NCI-H146 treated with DMSO at 0.1 percent for 48 hours (cell line): ENCODE results near the gene STX8.
"Not testable (repeated sequence)": the region's sequence is repeated elsewhere in the genome, so short reads cannot be mapped to it uniquely, and the experiment has no call there.

ENCODE experiments used
- DNase-seq: peaks from one replicate; lab custom pipeline; 2025; ENCODE audit not compliant: unreplicated experiment; lab: John Stamatoyannopoulos, UW

Gene STX8

DNA sequence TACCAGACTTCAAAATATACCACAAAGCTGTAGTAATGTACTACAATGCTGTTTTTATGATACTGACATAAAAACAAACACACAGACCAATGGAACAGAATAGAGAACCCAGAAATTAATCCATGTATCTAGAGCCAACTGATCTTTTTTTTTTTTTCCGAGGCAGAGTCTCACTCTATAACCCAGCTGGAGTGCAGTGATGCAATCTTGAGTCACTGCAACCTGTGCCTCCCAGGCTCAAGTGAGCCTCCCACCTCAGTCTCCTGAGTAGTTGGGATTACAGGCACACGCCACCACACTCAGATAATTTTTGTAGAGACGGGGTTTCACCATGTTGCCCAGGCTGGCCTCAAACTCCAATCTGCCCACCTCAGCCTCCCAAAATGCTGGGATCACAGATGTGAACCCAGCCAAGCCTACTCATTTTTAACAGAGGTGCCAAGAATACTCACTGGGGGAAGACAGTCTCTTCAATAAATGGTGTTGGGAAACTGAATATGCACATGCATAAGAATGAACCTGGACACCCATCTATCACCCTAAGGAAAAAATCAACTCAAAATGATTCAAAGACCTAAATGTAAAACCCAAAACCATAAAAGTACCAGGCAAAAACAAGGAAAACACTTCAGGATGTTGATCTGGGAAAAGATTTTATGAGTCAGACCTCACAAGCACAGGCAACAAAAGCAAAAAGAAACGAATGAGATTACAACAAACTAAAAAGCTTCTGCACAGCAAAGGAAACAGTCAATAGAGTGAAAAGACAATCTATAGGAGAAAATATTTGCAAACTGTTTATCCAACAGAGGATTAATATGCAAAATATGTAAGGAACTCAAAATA is 63.1 kb downstream of the STX8 start:
- no peak for DNase-seq

DNA sequence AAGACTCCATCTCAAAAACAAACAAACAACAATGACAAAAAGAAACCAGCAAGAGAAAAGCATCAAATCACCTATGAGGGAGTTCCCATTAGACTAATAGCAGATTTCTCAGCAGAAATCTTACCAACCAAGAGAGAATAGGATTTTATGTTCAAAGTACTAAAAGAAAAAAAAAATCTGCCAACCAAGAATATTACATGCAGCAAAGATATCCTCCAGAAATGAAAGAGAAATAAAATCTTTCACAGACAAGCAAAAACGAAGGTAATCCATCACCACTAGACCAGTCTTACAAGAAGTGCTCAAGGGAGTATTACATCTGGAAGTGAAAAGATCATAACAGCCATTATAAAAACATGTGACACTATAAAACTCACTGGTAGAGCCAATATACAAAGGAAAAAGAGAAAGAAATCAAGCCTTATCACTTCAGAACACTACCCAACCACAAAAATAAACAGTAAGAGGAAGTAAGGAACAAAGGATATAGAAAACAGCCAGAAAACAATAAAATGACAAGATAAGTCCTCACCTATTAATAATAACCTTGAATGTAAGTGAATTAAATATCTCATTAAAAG is 66.3 kb downstream of the STX8 start:
- no peak for DNase-seq

DNA sequence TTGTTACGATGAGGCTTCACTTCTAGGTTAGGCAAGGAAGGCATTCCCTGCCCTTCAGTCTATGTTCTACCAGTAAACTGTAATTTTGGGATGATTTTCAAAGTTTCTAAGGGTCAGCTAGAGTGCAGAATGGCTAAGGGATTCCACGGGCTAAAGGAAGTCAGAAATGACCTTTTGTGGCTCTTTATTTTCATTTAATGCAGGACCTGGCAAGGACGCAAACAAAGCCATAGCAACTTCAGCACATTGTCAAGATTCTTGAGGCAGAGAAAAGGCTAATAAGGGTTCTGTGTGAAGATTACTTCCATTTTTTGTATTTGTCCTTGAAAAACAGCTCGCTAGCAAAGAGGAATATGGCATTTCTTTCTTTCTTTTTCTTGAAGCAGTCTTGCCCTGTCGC is 76.6 kb downstream of the STX8 start:
- no peak for DNase-seq

DNA sequence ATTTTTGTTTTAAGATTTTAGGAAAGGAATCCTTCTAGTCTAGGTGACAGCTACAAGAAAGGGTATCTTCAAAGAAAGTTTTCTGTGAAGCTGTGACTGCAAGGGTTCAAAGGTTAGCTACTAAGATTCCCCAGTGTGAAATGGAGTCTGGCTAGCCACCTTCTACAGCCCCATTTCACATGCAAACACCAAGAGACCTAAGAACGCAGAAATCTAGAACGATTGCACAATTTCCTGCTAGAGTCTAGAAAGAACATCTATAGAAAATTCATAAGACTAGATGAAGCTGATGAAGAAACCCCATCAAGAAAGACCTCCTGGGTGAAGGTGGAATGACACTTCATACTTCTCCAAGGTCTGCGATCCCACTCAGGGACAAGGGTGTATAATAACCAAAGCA is 77.1 kb downstream of the STX8 start:
- DNase-seq: no peak

DNA sequence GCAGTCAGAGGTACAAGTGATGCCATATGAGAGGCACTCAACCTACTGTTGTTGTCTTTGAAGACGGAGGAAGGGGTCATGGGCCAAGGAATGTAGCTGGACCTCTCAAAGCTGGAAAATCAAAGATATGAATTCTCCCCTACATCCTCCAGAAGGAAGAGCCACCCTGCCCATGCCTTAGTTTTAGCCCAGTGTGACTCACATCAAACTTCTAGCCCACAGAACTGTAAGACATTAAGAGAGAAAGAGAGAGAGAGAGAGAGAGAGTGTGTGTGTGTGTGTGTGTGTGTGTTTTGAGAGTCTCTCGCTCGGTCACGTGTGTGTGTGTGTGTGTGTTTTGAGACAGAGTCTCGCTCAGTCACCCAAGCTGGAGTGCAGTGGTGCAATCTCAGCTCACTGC is 87.1 kb downstream of the STX8 start:
- no peak for DNase-seq

DNA sequence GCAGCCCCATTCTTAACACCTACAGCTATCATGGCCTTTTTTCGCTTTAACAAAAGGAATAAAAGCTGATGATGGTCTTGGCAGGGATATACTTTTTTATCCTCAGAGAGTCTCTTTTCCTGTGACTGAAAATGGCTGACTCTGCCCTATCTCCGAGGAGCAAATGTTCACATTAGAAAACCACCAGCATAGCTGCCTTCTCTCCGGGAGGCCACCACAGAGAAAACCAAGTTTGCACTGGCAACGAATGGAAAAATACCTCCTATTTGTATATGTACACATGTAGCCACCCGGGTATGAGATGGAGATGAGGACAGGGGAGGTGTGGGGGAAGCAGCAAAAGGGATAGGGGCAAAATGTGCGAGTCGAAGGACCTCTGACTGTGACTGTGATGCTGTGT is 88.2 kb downstream of the STX8 start:
- no peak for DNase-seq

DNA sequence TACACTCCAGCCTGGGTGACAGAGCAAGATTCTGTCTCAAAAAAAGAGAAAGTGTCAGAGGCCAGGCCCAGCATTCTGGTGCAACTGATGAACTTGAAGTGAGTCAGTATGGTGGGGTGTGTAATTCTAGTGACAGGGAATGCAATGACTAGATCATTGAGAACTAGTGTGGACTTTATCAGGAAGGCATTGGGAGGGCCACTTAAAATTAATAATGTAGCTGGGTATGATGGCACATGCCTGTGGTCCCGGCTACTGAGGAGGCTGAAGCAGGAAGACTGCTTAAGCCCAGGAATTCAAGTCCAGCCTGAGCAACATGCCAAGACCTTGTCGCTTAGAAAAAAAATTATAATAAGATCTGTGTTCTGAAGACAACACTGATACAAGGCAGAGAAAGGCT is 90.8 kb downstream of the STX8 start:
- no peak for DNase-seq

DNA sequence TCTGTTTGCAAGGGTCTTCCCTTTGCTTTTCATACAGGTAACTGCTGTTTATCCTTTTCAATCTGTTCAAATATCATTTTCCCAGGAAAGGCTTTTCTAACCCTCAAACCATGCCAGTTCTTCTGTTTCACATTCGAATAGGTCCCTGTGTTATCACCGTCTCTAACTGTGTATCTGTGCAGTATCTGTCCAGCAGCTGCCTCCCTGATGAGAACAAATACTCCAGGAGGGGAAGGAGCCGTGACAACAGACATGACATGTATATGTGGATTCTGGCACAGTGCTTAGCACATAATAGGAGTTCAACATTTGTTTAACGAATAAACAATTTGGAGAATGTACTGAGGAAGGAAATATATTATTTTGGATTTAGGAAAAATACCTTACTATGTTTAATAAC is 95.7 kb downstream of the STX8 start:
- peak; percentile 55 for DNase-seq

DNA sequence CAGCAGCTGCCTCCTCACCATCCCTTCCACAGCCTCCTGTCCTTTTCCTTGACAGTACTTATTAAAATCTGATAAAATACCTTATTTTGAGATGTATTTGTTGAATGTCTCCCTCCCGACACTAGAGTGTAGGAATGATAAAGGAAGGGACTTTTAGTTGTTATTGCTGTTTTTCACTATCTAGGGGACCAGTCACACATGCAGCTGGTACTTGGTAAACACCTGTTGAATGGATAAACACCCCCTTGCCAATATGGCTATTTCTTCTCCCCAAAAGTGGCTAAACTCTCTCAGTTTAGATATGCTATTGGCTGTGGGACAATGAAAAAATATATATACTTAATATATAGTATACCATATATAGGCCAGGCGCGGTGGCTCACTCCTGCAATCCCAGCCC is 96.7 kb downstream of the STX8 start:
- no peak for DNase-seq

DNA sequence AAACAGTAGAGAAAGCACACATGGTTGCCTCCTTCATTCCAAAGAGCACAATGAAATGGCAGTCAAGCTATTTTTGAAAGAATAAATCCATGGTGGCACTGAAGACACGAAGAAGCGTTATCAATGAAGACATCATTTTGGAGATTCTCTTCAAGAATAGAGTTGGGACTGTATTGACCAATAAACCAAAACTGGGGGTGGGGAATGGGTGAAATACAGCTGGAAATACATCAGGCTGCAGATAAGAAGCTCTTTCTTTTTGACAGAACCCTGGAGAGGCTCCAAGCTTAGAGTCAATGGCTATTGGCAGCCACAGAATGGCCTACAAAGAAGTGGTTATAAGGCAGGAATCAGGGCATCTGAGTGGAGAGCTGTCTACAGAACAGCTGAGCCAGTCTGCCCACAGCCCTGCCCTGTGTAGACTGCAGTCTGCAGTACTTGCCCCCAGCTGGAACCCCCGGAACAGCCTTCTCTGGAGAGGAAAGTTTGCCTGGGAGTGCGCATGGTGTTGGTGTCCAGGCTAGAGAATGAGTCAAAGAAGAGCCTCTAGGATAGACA is 100.4 kb downstream of the STX8 start:
- no peak for DNase-seq

DNA sequence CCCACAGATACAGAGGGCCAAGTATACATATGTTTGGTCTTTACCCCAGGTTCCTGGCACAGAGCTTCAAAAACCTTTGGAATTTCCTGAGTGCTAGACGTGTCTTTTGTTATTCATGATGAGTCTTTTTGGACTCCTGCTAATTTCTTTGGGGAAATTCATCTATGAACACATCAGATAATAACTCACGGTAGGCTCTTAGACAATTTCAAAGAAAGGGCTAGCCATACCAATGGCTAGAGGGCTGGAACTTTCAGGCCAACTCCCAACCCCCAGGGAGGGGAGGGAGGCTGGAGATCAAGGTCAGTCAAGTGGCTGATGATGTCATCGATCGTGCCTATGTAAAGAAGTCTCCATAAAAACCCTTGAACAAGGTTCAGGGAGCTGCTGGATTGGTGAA is 101.9 kb downstream of the STX8 start:
- DNase-seq: no peak

DNA sequence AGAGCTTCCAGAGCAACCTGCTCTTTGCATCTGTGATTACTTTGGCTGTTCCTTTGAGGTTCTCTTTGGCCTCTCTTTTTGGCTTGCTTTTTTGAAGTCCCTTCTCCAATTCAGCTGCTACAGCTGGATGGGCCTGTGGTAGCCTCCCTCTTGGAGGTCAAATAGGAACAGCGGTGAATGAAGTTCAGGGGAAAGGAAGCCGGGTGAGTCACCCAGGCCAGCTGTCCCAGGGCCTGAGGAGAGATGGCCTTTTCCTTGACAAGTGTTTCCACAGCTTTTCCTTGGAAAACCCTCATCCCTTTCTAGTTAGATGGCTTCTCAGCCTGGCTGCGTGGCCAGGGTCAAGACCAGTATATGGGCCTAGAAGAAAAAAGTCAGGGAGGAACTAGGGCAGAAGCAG is 103.1 kb downstream of the STX8 start:
- no peak for DNase-seq

DNA sequence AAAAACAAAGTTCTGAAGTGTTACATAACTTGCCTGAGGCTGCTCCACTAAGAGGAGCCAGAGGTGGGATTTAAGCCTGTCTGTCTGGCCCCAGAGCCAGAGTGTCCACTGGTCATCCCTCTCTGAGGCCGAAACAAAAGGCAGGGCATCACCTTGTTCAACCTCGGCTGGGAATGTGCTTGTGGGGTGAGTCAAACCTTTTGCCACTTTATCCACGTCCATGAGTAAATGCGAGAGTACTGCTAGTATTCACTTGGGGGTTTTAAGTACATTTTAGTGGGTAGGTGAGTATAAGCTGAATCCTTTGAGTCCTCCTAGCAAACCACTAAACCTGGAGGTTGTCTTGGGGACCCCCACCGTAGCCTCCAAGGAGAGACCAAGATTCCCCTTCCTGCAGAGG is 103.5 kb downstream of the STX8 start:
- DNase-seq: no peak

DNA sequence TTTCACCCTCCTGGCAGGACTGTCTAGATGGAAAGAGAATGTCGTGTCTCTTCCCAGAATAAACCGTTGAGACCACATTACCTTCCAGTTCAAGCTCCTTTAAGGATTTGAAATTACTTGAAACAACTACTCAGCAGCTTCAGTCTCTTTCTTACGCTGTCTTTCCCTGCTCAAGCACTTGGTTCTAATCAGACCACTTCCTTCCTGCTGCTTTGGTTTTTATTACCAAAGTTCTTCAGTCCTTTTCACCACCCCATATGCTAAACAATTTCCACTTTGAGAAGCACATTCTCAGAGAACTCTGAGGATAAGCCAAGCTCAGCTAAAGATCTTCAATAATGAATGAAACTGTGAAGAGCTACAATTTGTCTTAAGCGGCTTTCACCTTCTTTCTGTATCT is 105.4 kb downstream of the STX8 start:
- DNase-seq: no peak

DNA sequence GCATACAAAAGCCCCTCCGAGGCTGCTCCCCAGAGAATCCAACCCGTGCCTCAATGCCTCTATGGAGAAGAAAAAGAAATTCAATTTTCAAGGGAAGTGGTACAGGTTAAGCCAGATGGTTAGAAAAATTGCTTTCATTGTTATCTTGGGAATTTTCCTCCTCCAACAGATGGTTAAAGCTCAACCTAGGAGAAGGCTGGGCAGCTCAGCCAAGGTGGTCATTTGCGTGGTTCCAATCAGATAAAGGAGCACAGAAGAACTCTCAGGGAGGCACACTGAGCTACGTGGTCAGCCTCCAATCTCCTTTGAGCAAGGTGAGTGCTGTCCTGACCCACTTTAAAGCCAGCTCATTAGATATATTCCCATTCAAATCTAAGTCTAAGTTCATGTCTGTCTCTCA is 106.7 kb downstream of the STX8 start:
- DNase-seq: no peak

DNA sequence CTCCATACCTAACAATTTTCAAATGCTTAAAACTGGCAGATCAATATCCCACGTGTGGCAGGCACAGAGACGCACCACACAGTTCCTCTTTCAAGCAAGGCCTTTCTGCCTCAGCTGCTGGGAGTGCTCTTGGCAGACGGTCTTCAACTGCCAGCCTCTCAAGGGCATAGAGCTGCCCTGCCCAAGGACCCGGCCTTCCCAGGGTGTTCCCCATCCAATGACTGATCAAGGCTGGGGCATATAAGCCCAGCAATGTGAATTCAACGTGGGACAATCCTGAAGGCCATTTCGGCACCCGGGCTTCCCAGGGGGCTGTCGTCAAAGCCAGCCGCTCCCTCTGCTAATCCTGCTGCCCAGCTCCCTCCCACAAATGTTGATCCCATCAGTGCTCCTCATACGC is 107.1 kb downstream of the STX8 start:
- no peak for DNase-seq

DNA sequence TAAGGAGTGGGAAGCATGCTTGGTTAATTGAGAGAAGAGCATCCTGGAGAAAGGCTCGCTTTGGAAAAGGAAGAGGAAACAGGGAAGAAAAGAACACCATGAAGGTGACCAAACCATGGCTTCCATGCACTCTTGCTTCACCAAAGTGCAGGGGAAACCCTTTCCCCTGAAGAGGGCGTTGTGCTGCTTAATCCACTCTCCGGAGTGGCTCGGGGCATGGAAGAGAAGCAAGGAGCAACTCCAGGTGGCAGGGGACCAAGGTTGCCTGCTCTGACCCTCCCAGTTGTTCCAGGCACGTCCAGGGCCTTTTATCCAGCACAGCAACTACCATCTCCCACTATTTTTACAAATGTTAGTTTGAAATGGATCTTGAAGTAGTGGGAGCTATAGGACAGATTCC is 108.1 kb downstream of the STX8 start:
- DNase-seq: no peak

DNA sequence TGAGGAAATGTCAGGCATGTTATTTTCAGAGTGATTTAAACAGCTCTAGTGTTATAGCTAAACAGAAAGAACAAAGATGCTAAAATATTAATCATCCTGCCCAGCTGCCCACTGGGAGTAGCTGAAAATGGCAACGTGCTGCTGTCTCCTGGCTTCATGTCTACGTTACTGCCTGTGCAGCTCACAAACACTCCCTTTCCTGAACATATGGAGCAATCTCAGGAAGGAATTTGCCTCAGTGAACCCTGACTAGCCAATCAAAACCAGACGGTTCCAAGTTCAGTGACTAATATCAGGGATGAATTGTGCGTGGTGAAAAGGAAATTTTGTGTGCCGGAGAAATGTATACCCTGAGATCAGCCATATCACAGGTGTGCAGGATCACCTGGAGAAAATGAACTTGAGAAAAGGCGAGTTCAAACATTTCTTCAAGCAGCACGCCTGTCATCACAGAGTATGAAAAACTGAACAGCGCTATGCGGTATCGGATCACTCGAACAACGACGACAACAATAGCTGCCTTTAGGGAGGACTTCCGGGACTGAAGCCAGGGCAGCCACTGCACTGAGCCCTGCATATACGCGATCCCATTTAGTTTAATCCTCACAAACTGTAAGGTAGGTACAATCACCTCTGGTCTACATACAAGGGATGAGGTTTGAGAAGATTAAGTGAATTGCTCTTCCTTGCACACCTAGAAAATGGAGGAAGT is 110.3 kb downstream of the STX8 start:
- DNase-seq: no peak

DNA sequence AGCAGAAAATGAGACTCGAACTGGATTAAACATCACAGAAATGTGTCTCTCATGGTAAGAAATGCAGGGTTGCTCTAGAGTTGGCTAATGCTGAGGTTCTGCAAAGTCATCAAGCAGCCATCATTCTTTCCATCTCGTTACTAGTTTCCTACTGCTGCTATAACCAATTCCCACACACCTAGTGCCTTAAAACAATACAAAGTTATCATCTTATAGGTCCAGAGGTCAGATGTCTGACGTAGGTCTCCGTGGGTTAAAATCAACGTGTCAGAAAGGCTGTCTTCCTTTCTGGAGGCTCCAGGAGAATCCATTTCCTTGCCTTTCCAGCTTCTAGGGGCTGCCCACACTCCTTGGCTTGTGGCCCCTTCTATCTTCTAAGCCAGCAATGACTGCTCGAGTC is 118.6 kb downstream of the STX8 start:
- no peak for DNase-seq

DNA sequence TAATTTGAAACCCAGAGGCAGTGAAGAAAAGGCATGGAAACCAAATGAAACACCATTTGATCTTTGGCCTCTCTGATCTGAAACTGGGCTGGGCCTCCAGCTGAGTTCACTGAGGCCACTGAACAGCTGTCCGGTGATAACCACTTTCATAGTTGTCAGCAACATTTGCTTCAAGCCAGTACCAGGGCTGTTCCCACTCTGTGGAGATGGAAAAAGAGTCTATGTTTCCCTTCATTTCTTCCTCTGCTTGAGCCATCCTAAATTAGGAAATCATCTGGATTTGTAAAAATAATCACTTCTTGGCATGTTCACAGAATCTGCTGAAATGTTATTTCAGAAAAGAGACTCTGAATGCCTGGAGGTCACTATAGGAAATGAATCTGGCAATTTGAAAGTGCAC is 119.3 kb downstream of the STX8 start:
- DNase-seq: no peak

DNA sequence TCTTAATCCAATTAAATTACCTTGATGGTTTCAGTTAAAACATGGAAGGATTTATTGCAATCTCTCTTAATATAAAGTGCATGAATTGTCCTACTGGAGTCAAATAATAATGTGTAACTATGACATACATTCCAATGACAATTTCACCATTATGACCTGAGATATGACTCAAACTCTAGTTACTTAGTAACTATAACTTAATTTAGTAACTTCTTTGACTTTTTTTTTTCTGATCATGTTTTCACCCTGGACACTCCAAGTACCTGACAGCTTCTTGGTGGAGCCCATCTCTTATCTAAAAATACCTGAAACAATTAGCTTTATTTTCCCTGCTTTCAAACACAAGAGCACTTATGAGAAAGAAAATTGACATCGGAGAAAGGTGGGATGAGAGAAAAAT is 123.7 kb downstream of the STX8 start:
- DNase-seq: no peak

DNA sequence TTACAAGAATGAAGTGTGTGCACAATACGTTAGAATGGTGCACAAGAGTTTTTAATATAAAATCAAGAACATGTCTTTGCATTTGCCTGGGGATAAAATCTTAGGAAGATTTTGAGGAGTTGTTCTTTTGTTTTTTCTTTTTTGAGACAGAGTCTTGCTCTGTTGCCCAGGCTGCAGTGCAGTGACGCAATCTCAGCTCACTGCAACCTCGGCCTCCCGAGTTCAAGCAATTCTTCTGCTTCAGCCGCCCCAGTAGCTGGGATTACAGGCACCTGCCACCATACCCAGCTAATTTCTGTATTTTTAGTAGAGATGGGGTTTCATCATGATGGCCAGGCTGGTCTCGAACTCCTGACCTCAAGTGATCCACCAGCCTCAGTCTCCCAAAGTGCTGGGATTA is 128.3 kb downstream of the STX8 start:
- DNase-seq: not testable (repeated sequence)
